ENCODE data around the gene NRP1. TPM values are rescaled to one million over a fixed set of nuclear protein-coding genes. Genes with fewer than 3 reads are reported as not detected.

Gene NRP1
- total and polyA plus RNA-seq, 2 of the 8 experiments (the other 6 are each of a cell fraction or from before 2014, with no cell fraction given) = 1.2 to 2.1 TPM

DNA sequence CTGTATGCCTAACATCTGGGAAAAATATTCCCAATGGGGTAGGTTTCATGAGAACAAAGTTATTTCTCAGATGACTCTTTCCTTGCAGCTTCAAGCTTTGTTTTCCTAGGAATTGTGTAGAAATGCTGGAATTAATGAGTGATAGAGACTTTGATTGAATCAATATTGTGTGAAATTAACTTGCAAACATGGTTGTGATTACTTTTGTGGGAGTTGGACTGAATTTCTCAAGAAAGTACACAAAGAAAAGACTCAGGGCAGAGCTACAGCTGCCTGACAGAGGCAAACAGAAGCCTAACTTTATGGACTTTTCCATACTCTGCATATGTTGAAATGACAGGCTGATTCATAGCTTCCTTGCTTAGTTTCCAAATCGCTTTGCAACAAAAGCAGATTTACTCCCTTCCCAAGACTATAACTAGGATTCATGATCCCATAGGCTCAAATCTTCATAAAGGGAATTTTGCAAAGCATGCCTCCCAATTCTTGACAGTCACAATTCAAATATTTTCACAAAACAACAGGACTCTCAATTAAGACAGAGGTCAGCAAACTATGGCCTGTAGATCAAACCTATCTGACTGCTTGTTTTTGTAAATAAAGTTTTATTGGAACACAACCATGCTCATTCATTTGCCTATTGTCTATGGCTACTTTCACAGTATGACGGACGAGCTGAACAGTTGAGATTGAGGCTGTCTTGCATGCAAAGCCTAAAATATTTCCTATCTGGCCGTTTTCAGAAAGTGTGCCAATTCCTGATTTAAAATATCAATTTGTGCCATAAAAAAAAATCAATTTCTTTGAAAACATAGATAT, 27.6 kb downstream of the NRP1 start:
- TF ChIP-seq SP1 (IDR thresholded peaks at IDR 0.05; ENCODE audit: low read depth, low read length) (no peak), TAF1 (IDR thresholded peaks at IDR 0.05; ENCODE audit: low read depth, low read length) (no peak), CEBPB (IDR thresholded peaks at IDR 0.05; ENCODE audit: low read depth, low read length) (no peak), JUN (IDR thresholded peaks at IDR 0.05; ENCODE audit: low read depth, low read length) (no peak), RNF2 (IDR thresholded peaks at IDR 0.05; ENCODE audit: borderline replicate concordance, low read depth, low read length, missing control alignments, poor library complexity, severe bottlenecking) (no peak), ASH2L (IDR thresholded peaks at IDR 0.05; ENCODE audit: low read length) (no peak)
- H2BK20ac ChIP-seq (ENCODE audit: low read length) = no peak overlapping the region
- H3K79me1 ChIP-seq (ENCODE audit: low read depth, low read length) = no peaks in the 10 kb centered on the region
- FAIRE-seq (no peak), DNase-seq (ENCODE audit: low read depth in 1 of 2, low spot score in 2 of 2) (no peak)
- no peak overlapping the region for H3K4me3 ChIP-seq (ENCODE audit: extremely low read depth in 1 of 4, insufficient read depth in 2 of 4, low read depth in 3 of 4, low read length in 4 of 4)
- H2AFZ ChIP-seq (ENCODE audit: low read length) = no peak overlapping the region
- no peak overlapping the region for H3K4me2 ChIP-seq (ENCODE audit: insufficient read depth in 1 of 2, low read depth in 2 of 2, low read length in 2 of 2)
- no peak overlapping the region for H2BK15ac ChIP-seq (ENCODE audit: low read length)
- no peak overlapping the region for H2BK120ac ChIP-seq (replicated peaks; ENCODE audit: low read depth, low read length)
- H3K36me3 ChIP-seq (ENCODE audit: control insufficient read depth in 2 of 4, insufficient read depth in 4 of 4, low read length in 3 of 4) = no peaks in the 10 kb centered on the region
- no peaks in the 10 kb centered on the region for H4K20me1 ChIP-seq (replicated peaks in 1 of 2; ENCODE audit: control insufficient read depth in 1 of 2, insufficient read depth in 2 of 2, low read length in 2 of 2)
- H2BK5ac ChIP-seq (ENCODE audit: low read depth, low read length) = no peak overlapping the region
- no peak overlapping the region for H3K14ac ChIP-seq (ENCODE audit: insufficient read length)
- H4K5ac ChIP-seq (ENCODE audit: insufficient read length, low read depth, low read length) = no peak overlapping the region
- H4K91ac ChIP-seq (replicated peaks; ENCODE audit: insufficient read length, low read length) = no peak overlapping the region
- H3K27me3 ChIP-seq (replicated peaks in 1 of 4; ENCODE audit: control insufficient read depth in 3 of 4, extremely low read depth in 1 of 4, insufficient read depth in 3 of 4, low read length in 3 of 4) = no peaks in the 10 kb centered on the region
- H4K8ac ChIP-seq (ENCODE audit: extremely low read depth, insufficient read depth, low read length) = no peak overlapping the region
- no peak overlapping the region for H3K18ac ChIP-seq (ENCODE audit: extremely low read depth, low read length)
- CTCF ChIA-PET (ENCODE audit: partially characterized antibody) = no interaction called here
- no peaks in the 10 kb centered on the region for H3K9me3 ChIP-seq (ENCODE audit: insufficient read depth in 2 of 2, low read depth in 1 of 2, low read length in 1 of 2)
- no peak overlapping the region for H3K4ac ChIP-seq (replicated peaks; ENCODE audit: insufficient read length, low read depth, low read length)
- H2AK5ac ChIP-seq (ENCODE audit: low read depth, low read length) = no peak overlapping the region
- H3K56ac ChIP-seq (replicated peaks; ENCODE audit: insufficient read length, low read depth, low read length) = no peak overlapping the region
- H3K4me1 ChIP-seq (replicated peaks in 1 of 4; ENCODE audit: control insufficient read depth in 3 of 4, insufficient read depth in 4 of 4, low read length in 3 of 4) = peaks cover 0 to 3% (median 2%) of the 10 kb centered on the region in 4 experiments; a peak in 3 of 7 replicates
- 81% methylated on average over 4 of the region's 4 CpGs; no CpG with 5 or more reads in 1 of the 2 experiments for WGBS, 2 experiments (ENCODE audit: extremely low coverage in 1 of 2, insufficient coverage in 1 of 2, insufficient read length in 1 of 2, insufficient replicate concordance in 2 of 2, low coverage in 1 of 2, low lambda C conversion rate in 2 of 2, missing lambda C conversion rate in 1 of 2)
- POLR2A ChIA-PET (ENCODE audit: partially characterized antibody) = no interaction called here
- no peak overlapping the region for H3K23ac ChIP-seq (ENCODE audit: insufficient read length)
- no peak overlapping the region for H2BK12ac ChIP-seq (ENCODE audit: low read depth, low read length)
- no peak overlapping the region for H3K27ac ChIP-seq (ENCODE audit: low read depth, low read length)
- no peaks in the 10 kb centered on the region for H3K79me2 ChIP-seq (ENCODE audit: control insufficient read depth in 1 of 2, insufficient read depth in 2 of 2, low read length in 2 of 2)
- no peak overlapping the region for H3K9ac ChIP-seq (replicated peaks in 1 of 4; ENCODE audit: extremely low read depth in 1 of 4, low read depth in 3 of 4, low read length in 3 of 4)
- H3K23me2 ChIP-seq (ENCODE audit: low read depth, low read length) = no peaks in the 10 kb centered on the region
